K562 (cell line): ENCODE data around the gene HMX3. TPM values are rescaled to one million over a fixed set of nuclear protein-coding genes. Genes with fewer than 3 reads are reported as not detected.

ENCODE experiments used
- AFF1 ChIP-seq, 2 experiments: fragments of 450-650 bp; IDR thresholded peaks; 2 replicates each; pipeline ENCODE4 v1.6.1; 2018; ENCODE audit warnings: mild to moderate bottlenecking in 2 of 2, low read depth in 1 of 2; ENCODE audit not compliant: partially characterized antibody in 2 of 2
- BHLHE40 ChIP-seq: IDR thresholded peaks from 2 replicates; pipeline ENCODE4 v1.6.1; 2011; ENCODE audit warnings: low read length, improper control_type of control experiment
- CBFA2T2 ChIP-seq: fragments of 450-650 bp; conservative IDR thresholded peaks from 2 replicates; pipeline ENCODE4 v1.6.1; 2017; ENCODE audit warnings: mild to moderate bottlenecking
- CBFA2T3 ChIP-seq: fragments of 450-650 bp; IDR thresholded peaks from 2 replicates; pipeline ENCODE4 v1.6.1; 2017
- CEBPG ChIP-seq, 3 experiments: fragments of 200-800 bp in 1 of 3; sonication (Bioruptor generic) in 1 of 3; sonication (generic) in 1 of 3; formaldehyde crosslinking in 1 of 3; IDR thresholded peaks in 2 of 3; conservative IDR thresholded peaks in 1 of 3; 2 replicates each; pipeline versions ENCODE4 v1.6.1 to v1.8.0; 2016 to 2022; ENCODE audit warnings: missing compliant biosample characterization in 2 of 3, missing genetic modification characterization in 2 of 3, mild to moderate bottlenecking in 1 of 3, missing genetic modification reagents in 1 of 3
- CTBP1 ChIP-seq: fragments of 450-650 bp; IDR thresholded peaks from 2 replicates; pipeline ENCODE4 v1.6.1; 2016; ENCODE audit warnings: borderline replicate concordance
- DNMT1 ChIP-seq: fragments of 450-650 bp; IDR thresholded peaks from 2 replicates; pipeline ENCODE4 v1.6.1; 2016; ENCODE audit warnings: antibody characterized with exemption, mild to moderate bottlenecking
- NBN ChIP-seq: fragments of 450-650 bp; IDR thresholded peaks from 2 replicates; pipeline ENCODE4 v1.6.1; 2016; ENCODE audit warnings: low read depth, mild to moderate bottlenecking
- NCOA4 ChIP-seq: fragments of 450-650 bp; IDR thresholded peaks from 2 replicates; pipeline ENCODE4 v1.6.1; 2018; ENCODE audit warnings: mild to moderate bottlenecking; ENCODE audit not compliant: partially characterized antibody
- NFIX ChIP-seq: fragments of 250-450 bp; sonication (Bioruptor Pico); IDR thresholded peaks from 2 replicates; pipeline ENCODE4 v1.4.0; 2020; ENCODE audit warnings: low read depth, mild to moderate bottlenecking, moderate library complexity
- NR1H2 ChIP-seq: sonication (generic); formaldehyde crosslinking; IDR thresholded peaks from 2 replicates; pipeline ENCODE4 v1.4.0; 2020; ENCODE audit warnings: mild to moderate bottlenecking, missing genetic modification reagents
- NRF1 ChIP-seq, 2 experiments: fragments of 450-650 bp; IDR thresholded peaks in 1 of 2; conservative IDR thresholded peaks in 1 of 2; 2 replicates each; pipeline ENCODE4 v1.6.1; 2014; ENCODE audit warnings: mild to moderate bottlenecking in 2 of 2
- OTX1 ChIP-seq: fragments of 450-650 bp; formaldehyde crosslinking; IDR thresholded peaks from 2 replicates; pipeline ENCODE4 v1.4.0; 2022; ENCODE audit warnings: mild to moderate bottlenecking
- RBM17 ChIP-seq: fragments of 200-400 bp; formaldehyde crosslinking; IDR thresholded peaks from 2 replicates; pipeline ENCODE4 v1.6.1; 2017; ENCODE audit warnings: low read depth, mild to moderate bottlenecking, low read length, borderline replicate concordance
- RUNX1 ChIP-seq: sonication (generic); IDR thresholded peaks from 2 replicates; pipeline ENCODE4 v1.6.1; 2016; ENCODE audit warnings: antibody characterized with exemption, low read depth
- TBP ChIP-seq: optimal IDR thresholded peaks from 2 replicates; pipeline ENCODE3; 2011; ENCODE audit warnings: low read depth, low read length, improper control_type of control experiment
- TCF3 ChIP-seq: sonication (generic); formaldehyde crosslinking; IDR thresholded peaks from 2 replicates; pipeline ENCODE4 v1.4.0; 2020; ENCODE audit warnings: mild to moderate bottlenecking, missing genetic modification reagents
- TFAP4 ChIP-seq: sonication (generic); formaldehyde crosslinking; IDR thresholded peaks from 2 replicates; pipeline ENCODE4 v1.8.0; 2022; ENCODE audit warnings: missing genetic modification reagents, mild to moderate bottlenecking, moderate library complexity, borderline replicate concordance
- ZNF146 ChIP-seq: IDR thresholded peaks from one replicate; pipeline ENCODE4 v1.6.1; 2018; ENCODE audit warnings: missing compliant biosample characterization; ENCODE audit not compliant: unreplicated experiment
- ZNF644 ChIP-seq: fragments of 200-800 bp; sonication (Bioruptor generic); IDR thresholded peaks from 2 replicates; pipeline ENCODE4 v1.6.1; 2016; ENCODE audit warnings: low read depth, missing genetic modification characterization, missing compliant biosample characterization
- ZNF740 ChIP-seq, 3 experiments: fragments of 200-800 bp in 1 of 3; sonication (Bioruptor generic) in 1 of 3; sonication (generic) in 1 of 3; formaldehyde crosslinking in 1 of 3; IDR thresholded peaks; 2 replicates each; pipeline versions ENCODE4 v1.6.1 to v1.8.0; 2016 to 2022; ENCODE audit warnings: mild to moderate bottlenecking in 2 of 3, missing compliant biosample characterization in 2 of 3, missing genetic modification characterization in 2 of 3, missing genetic modification reagents in 1 of 3
- polyA plus RNA-seq, 8 experiments: library from polyadenylated mRNA; depleted of rRNA in 4 of 8; stranded (reverse) in 5 of 8; unstranded in 3 of 8; fragments of >200 nt; fragmentation: Nextera tagmentation in 2 of 8; fragmentation: Illumina TruSeq in 1 of 8; extraction: Ambion mirVana in 2 of 8; extraction: Trizol in 1 of 8; gene quantifications; 2 replicates each; pipeline versions ENCODE4 v1.2.1 to v1.2.3, GENCODE V29; 2011 to 2014; ENCODE audit warnings: inconsistent platforms in 1 of 8, missing spikeins in 1 of 8
- total RNA-seq, 7 experiments: library from RNA; depleted of rRNA in 6 of 7; stranded (reverse); fragments of >200 nt in 6 of 7; fragmentation: Illumina TruSeq in 2 of 7; extraction: Trizol in 2 of 7; gene quantifications; 2 replicates each; pipeline versions ENCODE4 v1.2.1 to v1.2.3, GENCODE V29; 2011 to 2021; ENCODE audit warnings: low replicate concordance in 1 of 7
- TF ChIP-seq, protein P1 (sequence below): fragments of 450-650 bp; formaldehyde crosslinking; IDR thresholded peaks from 2 replicates; pipeline ENCODE4 v1.4.0; 2020; ENCODE audit warnings: mild to moderate bottlenecking, moderate library complexity

The HMX3 gene
- total and polyA plus RNA-seq, 9 of the 15 experiments (the other 6 are each of a cell fraction or from before 2014, with no cell fraction given) = 0.55 to 43.5 (median 7.4) TPM; not detected in 2

DNA sequence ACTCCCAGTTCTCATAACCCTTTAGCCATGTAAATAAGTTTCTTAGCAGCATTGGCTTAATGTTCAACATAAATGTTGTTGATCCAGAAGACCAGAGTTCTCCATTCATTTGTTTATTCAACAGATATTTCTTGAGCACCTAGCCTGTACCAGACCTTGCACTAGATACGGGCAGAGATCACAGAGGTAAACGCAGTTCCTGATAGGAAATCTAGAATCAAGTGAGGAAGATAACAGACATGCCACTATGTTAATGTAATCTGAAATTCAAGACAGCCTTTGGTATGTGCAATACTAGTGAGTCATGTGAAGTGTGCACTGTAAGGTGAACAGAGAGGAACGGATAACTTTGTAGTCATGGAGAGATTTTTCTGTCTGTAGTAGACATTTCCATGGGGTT, 21.4 kb downstream of the HMX3 start (continued):
- TF ChIP-seq AFF1 (IDR thresholded peaks at IDR 0.05; ENCODE audit: low read depth in 1 of 2, partially characterized antibody in 2 of 2) = no peak
- no peak for TF ChIP-seq CEBPG (CRISPR knock-in tag; IDR thresholded peaks at IDR 0.05)
- 0 out of 4 replicates have a peak, but pooled peaks of 1 of the 2 experiments have one; percentile 20 for TF ChIP-seq CEBPG (tag; conservative IDR thresholded peaks at IDR 0.05 in 1 of 2, IDR thresholded peaks at IDR 0.05 in 1 of 2)
- TF ChIP-seq, protein P1, sequence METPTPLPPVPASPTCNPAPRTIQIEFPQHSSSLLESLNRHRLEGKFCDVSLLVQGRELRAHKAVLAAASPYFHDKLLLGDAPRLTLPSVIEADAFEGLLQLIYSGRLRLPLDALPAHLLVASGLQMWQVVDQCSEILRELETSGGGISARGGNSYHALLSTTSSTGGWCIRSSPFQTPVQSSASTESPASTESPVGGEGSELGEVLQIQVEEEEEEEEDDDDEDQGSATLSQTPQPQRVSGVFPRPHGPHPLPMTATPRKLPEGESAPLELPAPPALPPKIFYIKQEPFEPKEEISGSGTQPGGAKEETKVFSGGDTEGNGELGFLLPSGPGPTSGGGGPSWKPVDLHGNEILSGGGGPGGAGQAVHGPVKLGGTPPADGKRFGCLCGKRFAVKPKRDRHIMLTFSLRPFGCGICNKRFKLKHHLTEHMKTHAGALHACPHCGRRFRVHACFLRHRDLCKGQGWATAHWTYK (CRISPR knock-in tag) = no peak
- peak; percentile 19; the same call in 1 of the 2 replicates for TF ChIP-seq TCF3 (CRISPR knock-in tag)
- TF ChIP-seq DNMT1 = no peak
- peak; percentile 65 for TF ChIP-seq CBFA2T3
- TF ChIP-seq NR1H2 (CRISPR knock-in tag) = no peak
- no peak for TF ChIP-seq ZNF740 (CRISPR knock-in tag; IDR thresholded peaks at IDR 0.05)
- TF ChIP-seq ZNF740 (tag; IDR thresholded peaks at IDR 0.05) = no peak
- no peak for TF ChIP-seq TFAP4
- TF ChIP-seq TBP = no peak
- TF ChIP-seq CBFA2T2 = peak; percentile 19; the same call in 1 of the 2 replicates
- no peak for TF ChIP-seq OTX1 (CRISPR knock-in tag)
- TF ChIP-seq ZNF146 = no peak
- no peak for TF ChIP-seq NCOA4
- peak; percentile 7; the same call in 1 of the 2 replicates for TF ChIP-seq BHLHE40
- TF ChIP-seq RBM17 = no peak
- TF ChIP-seq NFIX = no peak
- no peak for TF ChIP-seq ZNF644 (tag)
- no peak for TF ChIP-seq RUNX1
- no peak for TF ChIP-seq CTBP1
- TF ChIP-seq NRF1 (conservative IDR thresholded peaks at IDR 0.05 in 1 of 2, IDR thresholded peaks at IDR 0.05 in 1 of 2) = no peak
- TF ChIP-seq NBN = no peak
